ENCODE results near the gene SOX8.

SOX8 gene

GRCh38 chr16:1028524-1029258 is 47.1 kb downstream of the SOX8 start:
- DNase-seq, result no peak

- no peak for DNase-seq
Measured at GRCh38 chr16:1029259-1029545, 47.6 kb downstream of the SOX8 start.

DNA sequence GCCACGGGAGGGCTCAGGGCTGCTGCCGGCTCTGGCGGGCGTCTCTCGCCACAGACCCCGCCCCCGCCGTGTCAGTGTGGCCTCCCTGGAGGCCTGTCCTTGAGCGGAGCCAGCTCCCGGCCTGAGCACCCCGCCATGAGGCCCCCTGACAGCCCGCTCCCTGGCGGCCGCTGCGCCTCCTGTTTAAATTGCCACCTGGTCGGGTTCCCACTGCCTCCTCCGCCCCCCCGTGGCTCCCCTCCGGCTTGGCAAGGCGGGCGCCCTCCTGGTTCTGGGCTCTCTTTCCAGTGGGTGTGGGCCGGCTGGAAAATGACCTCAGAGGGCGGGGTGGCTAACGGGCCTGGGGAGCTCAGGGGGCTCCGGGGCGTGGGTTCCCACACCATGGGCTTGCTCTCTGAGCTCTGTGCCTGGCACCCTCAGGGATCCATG is 48.9 kb downstream of the SOX8 start:
- no peak for DNase-seq

DNA sequence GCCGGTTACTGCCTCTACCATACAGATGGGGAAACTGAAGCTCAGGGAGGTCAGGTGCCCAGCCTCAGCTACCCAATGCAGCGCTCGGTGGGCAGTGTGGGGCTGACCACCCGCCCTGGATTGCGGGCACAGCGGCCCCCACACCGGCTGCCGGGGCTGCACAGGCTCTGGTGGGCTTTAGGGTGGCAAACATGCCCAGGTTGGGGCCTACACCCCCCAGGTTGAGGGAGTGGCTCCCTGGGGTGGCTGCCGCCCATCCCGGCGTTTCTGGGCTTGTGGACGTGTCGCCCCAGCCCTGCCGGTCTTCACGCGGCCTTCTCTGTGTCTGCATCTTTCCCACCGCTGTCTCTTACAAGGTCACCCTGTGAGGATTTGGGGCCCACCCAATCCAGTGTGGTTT is 50.1 kb downstream of the SOX8 start:
- DNase-seq, result no peak

GRCh38 chr16:1032607-1033006 is 51.0 kb downstream of the SOX8 start:
- DNase-seq, result no peak

- DNase-seq, result no peak
Measured at GRCh38 chr16:1033128-1033679, 51.6 kb downstream of the SOX8 start.

GRCh38 chr16:1034230-1035065 is 52.9 kb downstream of the SOX8 start:
- DNase-seq, result no peak

DNA sequence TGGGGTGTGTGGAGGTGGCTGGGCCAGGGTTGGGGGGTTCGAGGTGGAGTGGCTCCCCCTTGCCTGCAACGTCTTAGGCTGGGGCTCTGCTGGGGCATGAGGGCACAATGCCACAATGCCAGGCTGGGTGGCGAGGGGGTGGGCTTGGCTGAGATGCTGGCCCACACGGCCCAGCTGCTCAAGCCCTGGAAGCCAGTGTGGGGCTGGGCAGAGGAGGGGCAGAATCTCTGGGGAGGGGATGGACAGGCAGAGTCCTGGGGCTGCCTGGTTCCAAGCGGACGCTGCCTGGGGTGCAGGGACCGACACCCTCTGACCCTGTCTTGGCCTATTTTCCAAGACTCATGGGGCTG is 53.5 kb downstream of the SOX8 start:
- DNase-seq, result no peak

GRCh38 chr16:1036166-1036565 is 54.6 kb downstream of the SOX8 start:
- no peak for DNase-seq
